Astrocyte of the hippocampus (primary cell): ENCODE measurements around the gene MFN1.

Source experiments
- DNase-seq: peaks from one replicate; pipeline ENCODE4 v3.0.0; 2011; ENCODE audit warnings: low read depth, low spot score

MFN1 gene

DNA sequence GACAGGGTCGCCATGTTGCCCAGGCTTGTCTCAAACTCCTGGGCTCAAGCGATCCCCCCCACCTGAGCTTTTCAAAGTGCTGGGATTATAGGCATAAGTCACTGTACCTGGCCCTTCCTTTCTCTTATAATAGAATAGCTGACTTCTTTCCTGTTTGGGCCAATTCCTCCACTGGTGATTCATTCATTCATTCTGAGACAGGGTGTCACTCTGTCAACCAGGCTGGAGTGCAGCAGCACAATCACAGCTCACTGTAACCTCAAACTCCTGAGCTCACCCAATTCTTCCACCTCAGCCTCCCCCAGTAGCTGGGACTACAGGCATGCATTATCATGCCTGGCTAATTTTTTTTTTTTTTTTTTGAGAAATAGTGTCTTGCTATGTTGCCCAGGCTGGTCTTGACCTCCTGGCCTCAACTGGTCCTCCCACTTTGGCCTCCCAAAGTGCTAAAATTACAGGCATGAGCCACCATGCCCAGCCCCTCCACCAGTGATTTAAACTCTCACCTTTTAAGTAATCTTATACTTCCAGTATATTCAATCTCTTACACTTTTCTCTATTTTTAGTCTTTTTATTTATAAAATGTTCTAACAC is 82.9 kb downstream of the MFN1 start:
- no peak for DNase-seq

DNA sequence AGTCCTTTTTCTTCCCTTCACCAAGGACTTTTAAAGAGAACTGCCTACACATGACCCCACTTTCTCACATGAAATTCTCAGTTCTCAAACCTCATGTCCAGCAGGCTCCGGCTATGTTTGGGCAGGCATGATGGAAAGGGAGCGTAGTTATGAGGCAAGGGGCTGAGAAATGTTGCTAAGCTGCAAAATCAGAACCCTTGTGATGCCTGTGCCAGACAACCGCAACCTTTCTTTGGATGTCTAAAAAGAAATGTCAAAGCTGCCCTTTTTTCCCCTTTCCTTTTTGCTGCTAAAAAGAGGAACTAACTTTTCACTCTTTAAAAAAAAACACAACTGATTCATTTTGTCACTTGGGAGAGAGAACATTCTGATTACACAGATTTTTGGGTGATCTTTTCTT is 84.5 kb downstream of the MFN1 start:
- DNase-seq: peak; percentile 21

DNA sequence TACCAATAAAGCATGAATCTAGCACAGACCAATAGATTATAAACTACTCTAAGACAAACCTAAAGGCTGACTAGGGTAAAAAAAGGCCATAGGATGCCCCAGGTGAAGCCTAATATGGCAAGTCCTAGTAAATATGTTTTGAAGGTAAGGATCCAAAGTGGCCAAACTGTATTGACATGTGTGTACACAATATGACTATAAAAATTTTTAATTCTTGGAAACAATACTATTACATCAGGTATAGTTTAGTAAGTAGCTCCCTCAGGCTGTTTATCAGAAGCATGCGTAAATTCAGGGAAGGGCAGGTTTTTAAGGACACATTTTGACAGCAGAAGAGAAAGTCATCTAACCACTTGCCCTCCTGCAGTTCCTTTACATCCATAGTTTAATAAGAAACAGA is 84.9 kb downstream of the MFN1 start:
- no peak for DNase-seq

DNA sequence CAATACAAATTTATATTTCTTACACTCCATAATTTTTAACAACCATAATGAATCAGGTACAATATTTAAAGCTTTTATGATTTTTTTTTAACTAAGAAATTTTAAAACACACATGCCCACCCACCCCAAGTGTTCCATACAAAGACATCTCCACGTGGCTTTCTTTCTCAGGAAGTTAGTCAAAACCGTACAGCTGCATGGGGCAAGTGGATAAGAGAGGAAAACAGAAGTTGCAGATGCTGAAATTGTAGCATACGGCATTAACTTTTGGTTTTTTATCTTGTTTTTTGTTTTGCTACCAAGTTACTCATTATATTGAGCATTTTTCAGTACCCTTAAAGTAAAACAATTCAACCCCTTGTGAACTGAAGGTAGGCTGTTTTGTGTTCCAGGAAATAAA is 89.0 kb downstream of the MFN1 start:
- DNase-seq: no peak

DNA sequence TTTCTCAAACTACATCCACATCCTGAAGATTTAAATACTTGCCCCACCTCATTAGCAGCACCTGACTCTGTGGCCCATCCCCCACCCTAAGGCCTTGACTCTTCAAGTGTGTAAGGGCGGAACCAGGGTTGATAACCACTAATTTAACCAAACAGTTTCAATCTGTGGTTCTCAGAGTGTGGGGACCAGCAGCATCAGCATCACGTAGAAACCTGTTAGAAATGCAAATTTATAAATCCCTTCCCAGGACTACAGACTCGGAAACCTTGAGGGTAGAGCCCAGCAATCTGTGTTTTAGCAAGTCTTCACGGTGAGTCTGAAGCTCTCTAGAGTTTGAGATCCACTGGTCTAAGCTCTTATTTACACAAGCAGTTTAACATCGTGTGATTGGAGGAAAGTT is 91.3 kb downstream of the MFN1 start:
- DNase-seq: no peak
